Astrocyte (in vitro differentiated cells and primary cell): ENCODE measurements around the gene ATP6V0B. TPM values are rescaled to one million over a fixed set of nuclear protein-coding genes. Genes with fewer than 3 reads are reported as not detected.

Experiments
- DNase-seq: peaks from one replicate; pipeline ENCODE4 v3.0.0-alpha.2; 2010; ENCODE audit warnings: low read depth
- FAIRE-seq: peaks from 2 replicates; lab custom pipeline; 2011; peaks lifted over from hg19 to GRCh38; lab: Jason Lieb, UNC
- H2AFZ ChIP-seq: 2 replicates; pipeline ENCODE4 v1.6.0; 2012; ENCODE audit warnings: low read depth, low read length, inconsistent platforms
- H3K27ac ChIP-seq: 2 replicates; pipeline ENCODE4 v1.5.1; 2011; ENCODE audit warnings: low read depth, low read length, inconsistent platforms
- H3K27me3 ChIP-seq: 2 replicates; pipeline ENCODE4 v1.6.0; 2011; ENCODE audit warnings: low read length, inconsistent platforms; ENCODE audit not compliant: insufficient read depth
- H3K36me3 ChIP-seq: 2 replicates; pipeline ENCODE4 v1.5.1; 2011; ENCODE audit warnings: low read length, inconsistent platforms; ENCODE audit not compliant: insufficient read depth
- H3K4me1 ChIP-seq: 2 replicates; pipeline ENCODE4 v1.5.1; 2011; ENCODE audit warnings: low read length, inconsistent platforms; ENCODE audit not compliant: insufficient read depth
- H3K4me2 ChIP-seq: 2 replicates; pipeline ENCODE4 v1.6.0; 2012; ENCODE audit warnings: low read length, inconsistent platforms
- H3K4me3 ChIP-seq: 2 replicates; pipeline ENCODE4 v1.5.1; 2011; ENCODE audit warnings: low read depth, mild to moderate bottlenecking, low read length, inconsistent platforms; ENCODE audit not compliant: insufficient read depth
- H3K79me2 ChIP-seq: 2 replicates; pipeline ENCODE4 v1.6.0; 2012; ENCODE audit warnings: mild to moderate bottlenecking, low read length, inconsistent platforms; ENCODE audit not compliant: insufficient read depth
- H3K9ac ChIP-seq: 2 replicates; pipeline ENCODE4 v1.6.0; 2012; ENCODE audit warnings: mild to moderate bottlenecking, low read length, inconsistent platforms
- H3K9me3 ChIP-seq: 2 replicates; pipeline ENCODE4 v1.5.1; 2012; ENCODE audit warnings: low read depth, mild to moderate bottlenecking, low read length, inconsistent platforms; ENCODE audit not compliant: insufficient read depth
- H4K20me1 ChIP-seq: 2 replicates; pipeline ENCODE4 v1.6.0; 2012; ENCODE audit warnings: low read length, inconsistent platforms; ENCODE audit not compliant: insufficient read depth
- H3K27ac Mint-ChIP-seq: one replicate; pipeline ENCODE4 v1.8.0; 2021; ENCODE audit warnings: mild to moderate bottlenecking, mixed read lengths; ENCODE audit not compliant: unreplicated experiment
- H3K27me3 Mint-ChIP-seq: one replicate; pipeline ENCODE4 v1.8.0; 2021; ENCODE audit warnings: low read depth, mixed read lengths; ENCODE audit not compliant: unreplicated experiment
- H3K36me3 Mint-ChIP-seq: one replicate; pipeline ENCODE4 v1.8.0; 2021; ENCODE audit warnings: low read depth, mixed read lengths; ENCODE audit not compliant: unreplicated experiment
- H3K4me1 Mint-ChIP-seq: one replicate; pipeline ENCODE4 v1.8.0; 2021; ENCODE audit warnings: low read depth, mixed read lengths; ENCODE audit not compliant: unreplicated experiment
- H3K4me3 Mint-ChIP-seq: one replicate; pipeline ENCODE4 v1.8.0; 2021; ENCODE audit warnings: mild to moderate bottlenecking, moderate library complexity, mixed read lengths; ENCODE audit not compliant: unreplicated experiment
- H3K9me3 Mint-ChIP-seq: one replicate; pipeline ENCODE4 v1.8.0; 2021; ENCODE audit warnings: mild to moderate bottlenecking, mixed read lengths; ENCODE audit not compliant: unreplicated experiment
- EZH2 ChIP-seq: IDR thresholded peaks from 2 replicates; pipeline ENCODE4 v1.6.1; 2012; ENCODE audit warnings: mild to moderate bottlenecking, low read length, inconsistent platforms; ENCODE audit not compliant: insufficient read depth
- total RNA-seq: library from RNA; stranded (reverse); gene quantifications from 2 replicates; pipeline ENCODE4 v1.2.1, GENCODE V29; 2021
- TF ChIP-seq, protein P1 (sequence below): IDR thresholded peaks from 2 replicates; pipeline ENCODE4 v1.5.1; 2011; ENCODE audit warnings: low read depth, mild to moderate bottlenecking, inconsistent platforms, low read length, moderate library complexity; ENCODE audit not compliant: insufficient read depth

The ATP6V0B gene
- total RNA-seq, 1 donor from 2014 or later: 175 TPM

DNA sequence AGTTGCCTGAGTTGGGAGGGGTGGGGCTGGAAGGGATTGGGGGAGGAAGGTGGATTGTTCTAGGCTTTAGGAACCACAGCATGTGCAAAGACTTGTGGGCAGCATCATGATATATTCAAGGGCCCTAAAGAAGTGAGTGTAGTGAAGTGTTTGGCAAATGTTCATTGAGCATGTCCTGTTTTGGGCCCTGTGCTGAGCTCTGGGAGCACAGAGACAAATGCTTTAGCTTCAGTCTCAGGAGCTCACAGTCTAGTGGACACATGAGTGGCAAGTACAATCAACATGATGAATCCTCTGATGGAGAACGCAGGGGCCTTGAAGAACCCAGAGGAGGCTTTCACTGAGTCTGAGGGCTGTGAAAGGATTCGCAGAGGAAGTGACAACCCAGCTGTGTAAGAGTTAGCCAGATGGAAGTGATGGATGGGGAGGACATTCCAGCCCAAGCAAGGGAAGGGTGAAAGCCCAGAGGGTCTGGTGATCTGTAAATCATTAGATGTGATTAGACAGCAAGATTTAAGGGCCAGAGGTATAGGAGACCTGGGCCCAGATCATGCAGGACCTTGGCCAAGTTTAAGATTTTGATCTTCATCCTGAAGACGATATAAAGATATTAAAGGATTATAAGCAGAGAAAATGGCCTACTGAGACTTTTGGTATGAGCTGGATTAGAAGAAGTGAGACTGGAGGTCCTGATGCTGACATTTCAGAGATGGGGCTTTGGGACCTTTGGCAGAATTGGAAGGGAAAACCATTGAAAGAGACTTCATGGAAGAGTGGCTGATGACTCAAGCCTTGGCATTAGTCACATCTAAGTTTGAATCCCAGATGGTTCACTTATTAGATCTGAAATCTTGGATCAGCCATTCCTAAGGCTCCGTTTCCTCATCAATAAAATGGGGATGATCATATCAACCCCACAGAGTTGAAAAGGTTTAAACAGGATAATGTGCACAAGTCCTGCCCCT, 23.5 kb upstream of the ATP6V0B start:
- Histone ChIP-seq H2AFZ (no peak overlapping the region), H3K27me3 (no peaks in the 10 kb centered on the region), H3K27ac (no peak overlapping the region), H3K9ac (no peak overlapping the region), H3K4me2 (no peak overlapping the region), H3K9me3 (no peaks in the 10 kb centered on the region), H3K36me3 (no peaks in the 10 kb centered on the region), H4K20me1 (peaks cover 80% of the 10 kb centered on the region), H3K4me1 (peaks cover 10% of the 10 kb centered on the region), H3K79me2 (peaks cover 50% of the 10 kb centered on the region), H3K4me3 (no peak overlapping the region)
- H3K27ac Mint-ChIP-seq: no peak overlapping the region
- no peak overlapping the region for H3K4me3 Mint-ChIP-seq
- DNase-seq: no peak
- H3K27me3 Mint-ChIP-seq: no peaks in the 10 kb centered on the region
- H3K9me3 Mint-ChIP-seq: no peaks in the 10 kb centered on the region
- FAIRE-seq: no peak
- H3K4me1 Mint-ChIP-seq: peaks cover 12% of the 10 kb centered on the region
- H3K36me3 Mint-ChIP-seq: peaks cover 10% of the 10 kb centered on the region
- TF ChIP-seq, protein P1, sequence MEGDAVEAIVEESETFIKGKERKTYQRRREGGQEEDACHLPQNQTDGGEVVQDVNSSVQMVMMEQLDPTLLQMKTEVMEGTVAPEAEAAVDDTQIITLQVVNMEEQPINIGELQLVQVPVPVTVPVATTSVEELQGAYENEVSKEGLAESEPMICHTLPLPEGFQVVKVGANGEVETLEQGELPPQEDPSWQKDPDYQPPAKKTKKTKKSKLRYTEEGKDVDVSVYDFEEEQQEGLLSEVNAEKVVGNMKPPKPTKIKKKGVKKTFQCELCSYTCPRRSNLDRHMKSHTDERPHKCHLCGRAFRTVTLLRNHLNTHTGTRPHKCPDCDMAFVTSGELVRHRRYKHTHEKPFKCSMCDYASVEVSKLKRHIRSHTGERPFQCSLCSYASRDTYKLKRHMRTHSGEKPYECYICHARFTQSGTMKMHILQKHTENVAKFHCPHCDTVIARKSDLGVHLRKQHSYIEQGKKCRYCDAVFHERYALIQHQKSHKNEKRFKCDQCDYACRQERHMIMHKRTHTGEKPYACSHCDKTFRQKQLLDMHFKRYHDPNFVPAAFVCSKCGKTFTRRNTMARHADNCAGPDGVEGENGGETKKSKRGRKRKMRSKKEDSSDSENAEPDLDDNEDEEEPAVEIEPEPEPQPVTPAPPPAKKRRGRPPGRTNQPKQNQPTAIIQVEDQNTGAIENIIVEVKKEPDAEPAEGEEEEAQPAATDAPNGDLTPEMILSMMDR: no peak
- no peak for TF ChIP-seq EZH2

DNA sequence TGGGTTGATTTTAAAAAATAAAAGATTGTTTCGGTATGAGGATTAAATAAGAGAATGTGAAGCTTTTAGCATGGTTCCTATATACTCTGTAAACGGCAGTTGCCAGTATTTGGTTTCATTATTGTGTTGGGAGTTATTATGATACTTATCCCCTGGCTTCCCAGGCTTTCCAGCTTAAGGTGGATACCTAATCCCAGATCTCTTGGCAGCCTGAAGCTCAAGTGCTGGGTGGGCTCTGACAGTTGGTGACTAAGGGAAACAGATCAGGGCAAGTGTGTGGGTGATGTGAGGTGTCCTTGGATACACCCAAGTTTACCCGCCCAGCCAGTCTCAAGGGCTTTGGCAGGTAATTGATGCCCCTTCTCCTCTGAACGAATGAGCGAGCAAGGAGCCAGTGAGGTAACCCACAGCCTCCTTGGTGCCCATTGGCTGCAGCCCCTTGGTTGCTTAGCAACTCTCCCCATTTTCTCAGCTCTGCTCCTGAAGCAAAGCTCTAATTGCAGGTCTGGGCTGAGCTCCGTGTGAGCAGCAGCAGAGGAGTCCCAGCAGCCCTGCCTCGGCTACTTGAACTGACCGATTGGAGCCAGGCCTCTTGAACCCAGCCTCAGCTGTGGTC, 21.9 kb upstream of the ATP6V0B start:
- Mint-ChIP-seq H3K9me3 (no peaks in the 10 kb centered on the region), H3K36me3 (peaks cover 15% of the 10 kb centered on the region), H3K4me3 (no peak overlapping the region), H3K4me1 (peaks cover 9% of the 10 kb centered on the region), H3K27me3 (no peaks in the 10 kb centered on the region), H3K27ac (no peak overlapping the region)
- H3K4me3 ChIP-seq: no peak overlapping the region
- H4K20me1 ChIP-seq: peaks cover 76% of the 10 kb centered on the region
- no peak overlapping the region for H3K4me2 ChIP-seq
- H2AFZ ChIP-seq: no peak overlapping the region
- no peak overlapping the region for H3K27ac ChIP-seq
- TF ChIP-seq EZH2: no peak
- TF ChIP-seq, protein P1: no peak
- no peak for FAIRE-seq
- peaks cover 39% of the 10 kb centered on the region for H3K79me2 ChIP-seq
- no peaks in the 10 kb centered on the region for H3K36me3 ChIP-seq
- H3K9me3 ChIP-seq: no peaks in the 10 kb centered on the region
- H3K27me3 ChIP-seq: no peaks in the 10 kb centered on the region
- H3K4me1 ChIP-seq: peaks cover 5% of the 10 kb centered on the region
- no peak overlapping the region for H3K9ac ChIP-seq
- DNase-seq: no peak
